ENCODE results near the gene GOLGA2.
A peak's percentile ranks its signal among the peaks of the same experiment; 100 is the strongest.

GOLGA2 gene

DNA sequence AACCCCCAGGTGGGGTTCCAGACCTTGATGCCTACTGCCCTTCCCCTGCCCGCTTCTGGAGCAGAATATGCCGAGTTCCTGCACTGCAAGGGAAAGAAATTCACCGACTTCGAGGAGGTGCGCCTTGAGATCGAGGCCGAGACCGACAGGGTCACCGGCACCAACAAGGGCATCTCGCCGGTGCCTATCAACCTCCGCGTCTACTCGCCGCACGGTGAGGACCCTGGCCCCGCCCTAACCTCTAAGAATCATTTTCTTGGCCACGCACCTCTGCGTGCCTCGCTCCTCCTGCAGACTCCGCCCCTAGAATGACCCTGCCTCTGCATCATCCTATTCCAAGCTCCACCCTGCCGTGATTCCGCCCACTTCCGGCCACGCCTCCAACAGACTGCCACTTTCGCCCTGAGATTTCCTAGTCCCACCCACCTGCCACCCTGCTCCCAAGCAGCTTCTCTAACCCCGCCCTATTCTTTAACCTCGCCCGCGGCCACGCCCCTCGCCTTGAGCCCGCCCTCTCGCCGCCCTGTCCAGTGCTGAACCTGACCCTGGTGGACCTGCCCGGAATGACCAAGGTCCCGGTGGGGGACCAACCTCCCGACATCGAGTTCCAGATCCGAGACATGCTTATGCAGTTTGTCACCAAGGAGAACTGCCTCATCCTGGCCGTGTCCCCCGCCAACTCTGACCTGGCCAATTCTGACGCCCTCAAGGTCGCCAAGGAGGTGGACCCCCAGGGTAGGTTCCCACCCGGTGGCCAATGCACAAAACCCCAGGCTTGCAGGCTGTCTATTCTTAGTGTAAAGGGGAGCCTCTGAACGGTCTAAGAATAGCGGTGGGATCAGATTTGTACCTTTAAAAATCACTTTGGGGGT lies 57.1 kb downstream of the GOLGA2 start:
- no peak overlapping the region for H3K27ac ChIP-seq (ENCODE audit: low read length)
- H3K4me1 ChIP-seq (ENCODE audit: control insufficient read depth, insufficient read depth, low read length), result peaks cover 25% of the 10 kb centered on the region
- no peaks in the 10 kb centered on the region for H3K9me3 ChIP-seq (ENCODE audit: control insufficient read depth in 2 of 2, low read length in 2 of 2)
- H3K27me3 ChIP-seq (ENCODE audit: control insufficient read depth in 1 of 2, insufficient read depth in 2 of 2, low read length in 2 of 2), result no peaks in the 10 kb centered on the region
- peak overlapping the region; percentile 62 to 74 for H3K4me3 ChIP-seq (ENCODE audit: low read length in 2 of 2)
- H3K36me3 ChIP-seq (ENCODE audit: control insufficient read depth in 2 of 2, insufficient read depth in 2 of 2, low read length in 2 of 2), result no peaks in the 10 kb centered on the region
- H3K9ac ChIP-seq (ENCODE audit: low read length in 2 of 2), result peak overlapping the region; percentile 11 to 47

DNA sequence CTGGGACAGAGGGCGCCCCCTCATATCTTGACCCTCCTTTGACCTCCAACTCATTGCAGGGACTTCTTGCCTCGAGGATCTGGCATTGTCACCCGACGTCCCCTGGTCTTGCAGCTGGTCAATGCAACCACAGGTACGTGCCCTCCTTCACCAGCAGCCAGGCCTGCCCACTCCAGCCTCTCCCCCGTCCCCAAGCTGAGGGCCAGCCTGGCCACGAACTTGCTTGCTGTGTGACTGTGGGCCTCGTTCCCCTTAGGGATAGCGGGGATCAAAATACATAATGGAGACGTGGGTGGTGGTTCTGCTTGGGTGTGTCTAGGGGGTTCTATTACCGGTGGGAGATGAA lies 57.7 kb downstream of the GOLGA2 start:
- no peaks in the 10 kb centered on the region for H3K9me3 ChIP-seq (ENCODE audit: control insufficient read depth in 2 of 2, low read length in 2 of 2)
- peaks cover 25% of the 10 kb centered on the region for H3K4me1 ChIP-seq (ENCODE audit: control insufficient read depth, insufficient read depth, low read length)
- H3K27me3 ChIP-seq (ENCODE audit: control insufficient read depth in 1 of 2, insufficient read depth in 2 of 2, low read length in 2 of 2), result no peaks in the 10 kb centered on the region
- no peaks in the 10 kb centered on the region for H3K36me3 ChIP-seq (ENCODE audit: control insufficient read depth in 2 of 2, insufficient read depth in 2 of 2, low read length in 2 of 2)
- H3K9ac ChIP-seq (ENCODE audit: low read length in 2 of 2), result peak overlapping the region; percentile 11 to 47
- no peak overlapping the region for H3K27ac ChIP-seq (ENCODE audit: low read length)
- H3K4me3 ChIP-seq (ENCODE audit: low read length in 2 of 2), result peak overlapping the region; percentile 62 to 74

DNA sequence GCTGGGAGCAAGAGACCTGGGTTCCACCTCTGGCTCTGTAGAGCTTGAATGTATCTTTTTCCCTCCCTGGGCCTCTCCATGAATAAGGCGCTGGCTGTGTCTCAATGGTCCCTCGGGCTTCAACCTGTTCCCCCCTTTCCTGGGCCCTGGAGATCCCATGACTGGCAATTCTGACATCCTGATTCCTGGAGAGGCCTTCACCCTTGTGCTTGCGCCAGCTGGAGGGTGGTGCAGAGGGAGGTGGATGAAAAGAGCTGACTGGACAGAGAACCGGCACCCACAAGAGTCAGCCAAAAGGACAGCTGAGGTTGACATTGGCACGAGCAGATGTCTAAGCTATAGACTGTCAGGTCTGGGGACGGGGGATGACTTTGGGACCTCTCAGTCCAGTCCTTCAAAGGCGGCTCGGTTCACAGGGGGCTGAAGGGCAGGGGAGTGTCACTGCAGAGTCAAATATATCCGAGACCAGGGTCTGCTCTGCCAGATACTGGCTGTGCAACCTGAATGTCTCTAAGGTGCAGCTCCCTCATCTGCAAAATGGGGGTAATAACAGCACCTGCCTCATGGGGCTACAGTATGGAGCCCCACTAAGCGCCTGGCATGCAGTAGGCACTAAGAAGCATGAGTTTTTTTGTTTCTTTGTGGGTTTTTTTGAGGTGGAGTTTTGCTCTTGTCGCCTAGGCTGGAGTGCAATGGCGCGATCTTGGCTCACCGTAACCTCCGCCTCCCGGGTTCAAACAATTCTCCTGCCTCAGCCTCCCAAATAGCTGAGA lies 58.8 kb downstream of the GOLGA2 start:
- H3K4me3 ChIP-seq (ENCODE audit: low read length in 2 of 2), result no peak overlapping the region
- no peak overlapping the region for H3K9ac ChIP-seq (ENCODE audit: low read length in 2 of 2)
- H3K27me3 ChIP-seq (ENCODE audit: control insufficient read depth in 1 of 2, insufficient read depth in 2 of 2, low read length in 2 of 2), result no peaks in the 10 kb centered on the region
- H3K36me3 ChIP-seq (ENCODE audit: control insufficient read depth in 2 of 2, insufficient read depth in 2 of 2, low read length in 2 of 2), result no peaks in the 10 kb centered on the region
- H3K4me1 ChIP-seq (ENCODE audit: control insufficient read depth, insufficient read depth, low read length), result peaks cover 25% of the 10 kb centered on the region
- H3K9me3 ChIP-seq (ENCODE audit: control insufficient read depth in 2 of 2, low read length in 2 of 2), result no peaks in the 10 kb centered on the region
- H3K27ac ChIP-seq (ENCODE audit: low read length), result peak overlapping the region; percentile 11

DNA sequence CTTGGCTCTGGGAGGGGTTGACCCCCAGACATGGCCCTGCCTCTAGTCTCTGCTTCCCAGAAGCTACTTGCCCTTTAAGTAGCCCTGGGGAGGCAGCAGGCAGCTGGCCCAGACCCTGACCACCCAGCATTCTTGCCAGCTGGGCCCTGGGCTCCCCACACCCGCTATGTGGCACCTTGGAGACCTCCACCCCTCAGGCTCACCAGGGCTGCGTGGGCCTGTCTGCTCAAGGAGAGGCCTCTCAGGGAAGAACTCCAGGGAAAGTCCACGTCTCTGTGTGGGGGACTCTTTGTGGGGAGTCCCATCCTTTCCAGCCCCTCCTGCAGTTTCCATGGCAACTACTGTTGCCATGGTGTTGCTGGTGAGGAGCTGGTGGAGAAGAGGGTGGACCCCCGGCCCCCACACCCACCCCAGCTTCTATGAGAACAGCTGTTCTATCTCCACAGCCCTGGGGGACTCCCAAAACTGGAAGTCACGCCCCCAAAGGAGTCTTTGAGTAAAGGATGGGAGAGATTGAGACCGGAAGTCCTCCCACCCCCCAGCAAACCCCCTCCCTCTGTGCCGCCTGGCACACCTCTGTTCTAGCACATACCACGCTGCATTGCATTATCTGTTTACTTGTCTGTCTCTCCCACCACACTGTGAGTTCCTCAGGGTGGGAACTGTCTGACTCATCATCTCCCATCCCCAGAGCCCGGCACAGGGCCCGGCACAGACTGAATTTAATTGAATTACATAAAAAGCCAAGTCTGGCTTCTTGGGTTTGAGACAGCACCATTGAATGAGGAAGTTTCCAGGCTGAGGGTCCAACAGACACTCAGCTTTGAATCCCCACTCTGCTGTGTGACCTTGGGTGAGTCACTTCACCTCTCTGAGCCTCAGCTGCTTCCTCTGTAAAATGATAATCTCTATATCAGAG lies 60.1 kb downstream of the GOLGA2 start:
- no peaks in the 10 kb centered on the region for H3K9me3 ChIP-seq (ENCODE audit: control insufficient read depth in 2 of 2, low read length in 2 of 2)
- peak overlapping the region in 1 of 2 donors; percentile 8 for H3K4me3 ChIP-seq (ENCODE audit: low read length in 2 of 2)
- peak overlapping the region; percentile 31 for H3K27ac ChIP-seq (ENCODE audit: low read length)
- H3K4me1 ChIP-seq (ENCODE audit: control insufficient read depth, insufficient read depth, low read length), result peaks cover 25% of the 10 kb centered on the region
- no peak overlapping the region for H3K9ac ChIP-seq (ENCODE audit: low read length in 2 of 2)
- no peaks in the 10 kb centered on the region for H3K27me3 ChIP-seq (ENCODE audit: control insufficient read depth in 1 of 2, insufficient read depth in 2 of 2, low read length in 2 of 2)
- H3K36me3 ChIP-seq (ENCODE audit: control insufficient read depth in 2 of 2, insufficient read depth in 2 of 2, low read length in 2 of 2), result no peaks in the 10 kb centered on the region

DNA sequence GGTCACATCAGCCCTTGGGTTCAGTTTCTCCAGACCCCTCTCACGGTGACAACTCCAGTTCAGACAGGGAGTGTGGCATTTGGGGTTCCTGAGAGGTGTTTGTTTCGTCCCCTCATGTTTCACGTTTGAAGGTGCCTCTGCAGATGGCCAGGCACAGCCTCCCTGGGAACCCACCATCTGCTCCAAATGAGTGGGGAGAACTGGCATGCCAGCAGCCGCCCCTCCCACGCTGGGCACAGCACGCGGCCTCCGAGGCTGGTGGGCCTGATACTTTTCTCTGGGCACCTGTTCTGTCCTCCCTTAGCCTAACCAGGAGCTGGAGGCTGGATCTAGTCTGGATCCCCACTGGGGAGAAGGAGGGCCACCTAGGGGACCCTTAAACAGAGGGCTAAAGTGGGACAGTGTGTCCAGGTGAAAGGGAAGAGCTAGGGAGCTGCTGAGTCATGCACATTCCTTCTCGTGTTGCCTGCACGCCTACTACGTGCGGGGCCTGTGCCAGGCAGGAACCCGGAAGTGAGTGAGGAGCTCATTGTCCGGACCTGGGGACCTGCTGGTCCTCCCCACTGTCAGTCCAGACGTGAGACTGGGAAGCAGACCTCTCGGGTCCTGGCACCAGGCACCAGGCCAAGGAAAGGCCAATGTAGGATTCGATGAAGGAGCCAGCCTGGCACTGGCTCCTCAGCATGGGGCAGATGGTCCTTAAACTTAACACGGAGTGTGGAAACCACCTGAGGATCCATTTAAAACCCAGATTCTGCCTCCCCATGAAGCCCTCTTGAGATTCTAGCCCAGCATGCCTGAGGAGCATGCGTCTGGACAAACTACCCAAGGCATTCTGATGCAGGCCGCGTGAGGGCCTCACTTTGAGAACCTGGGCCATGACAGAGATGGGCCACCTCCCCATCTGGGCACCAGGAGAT lies 61.0 kb downstream of the GOLGA2 start:
- H3K4me1 ChIP-seq (ENCODE audit: control insufficient read depth, insufficient read depth, low read length), result peaks cover 25% of the 10 kb centered on the region
- no peaks in the 10 kb centered on the region for H3K27me3 ChIP-seq (ENCODE audit: control insufficient read depth in 1 of 2, insufficient read depth in 2 of 2, low read length in 2 of 2)
- peak overlapping the region in 1 of 2 donors; percentile 8 for H3K4me3 ChIP-seq (ENCODE audit: low read length in 2 of 2)
- no peaks in the 10 kb centered on the region for H3K36me3 ChIP-seq (ENCODE audit: control insufficient read depth in 2 of 2, insufficient read depth in 2 of 2, low read length in 2 of 2)
- no peak overlapping the region for H3K9ac ChIP-seq (ENCODE audit: low read length in 2 of 2)
- H3K9me3 ChIP-seq (ENCODE audit: control insufficient read depth in 2 of 2, low read length in 2 of 2), result no peaks in the 10 kb centered on the region
- peak overlapping the region; percentile 31 for H3K27ac ChIP-seq (ENCODE audit: low read length)

DNA sequence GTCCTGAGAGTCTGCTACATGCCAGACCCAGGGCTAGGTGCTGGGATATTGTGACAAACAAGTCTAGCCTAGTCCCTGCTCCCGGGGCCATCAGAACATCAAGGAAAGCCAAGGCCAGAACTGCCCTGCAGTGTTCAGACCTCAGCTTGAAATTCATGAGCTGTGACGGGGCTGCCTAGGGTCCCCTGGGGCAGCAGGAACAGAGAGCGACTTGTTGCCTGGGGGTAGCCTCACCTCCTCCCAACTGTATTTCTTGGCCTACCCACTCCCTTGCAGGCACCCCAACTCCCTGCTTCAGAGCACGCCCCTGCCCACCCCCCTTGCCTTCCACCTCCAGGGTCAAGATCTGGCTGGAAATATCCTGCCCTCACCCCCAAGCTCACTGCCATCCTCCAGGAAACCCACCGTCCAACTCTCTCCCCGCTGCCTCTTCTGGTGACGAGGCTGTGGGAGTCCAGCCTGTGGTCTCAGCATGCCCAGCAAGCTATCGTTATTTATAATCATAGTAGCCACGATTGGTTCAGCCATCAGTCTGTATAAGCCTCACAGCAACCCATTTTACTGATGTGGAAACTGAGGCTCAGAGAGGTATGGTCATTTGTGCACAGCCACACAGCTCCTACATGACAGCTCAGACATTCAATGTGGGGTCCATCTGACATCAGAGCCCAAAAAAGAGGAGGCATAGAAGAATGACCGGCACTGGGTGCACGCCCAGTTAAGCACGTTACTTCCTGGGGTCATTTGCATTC lies 61.9 kb downstream of the GOLGA2 start:
- Histone ChIP-seq H3K9me3 (ENCODE audit: control insufficient read depth in 2 of 2, low read length in 2 of 2) (no peaks in the 10 kb centered on the region), H3K27me3 (ENCODE audit: control insufficient read depth in 1 of 2, insufficient read depth in 2 of 2, low read length in 2 of 2) (no peaks in the 10 kb centered on the region), H3K4me3 (ENCODE audit: low read length in 2 of 2) (no peak overlapping the region), H3K9ac (ENCODE audit: low read length in 2 of 2) (no peak overlapping the region), H3K4me1 (ENCODE audit: control insufficient read depth, insufficient read depth, low read length) (peaks cover 21% of the 10 kb centered on the region), H3K36me3 (ENCODE audit: control insufficient read depth in 2 of 2, insufficient read depth in 2 of 2, low read length in 2 of 2) (no peaks in the 10 kb centered on the region), H3K27ac (ENCODE audit: low read length) (no peak overlapping the region)

DNA sequence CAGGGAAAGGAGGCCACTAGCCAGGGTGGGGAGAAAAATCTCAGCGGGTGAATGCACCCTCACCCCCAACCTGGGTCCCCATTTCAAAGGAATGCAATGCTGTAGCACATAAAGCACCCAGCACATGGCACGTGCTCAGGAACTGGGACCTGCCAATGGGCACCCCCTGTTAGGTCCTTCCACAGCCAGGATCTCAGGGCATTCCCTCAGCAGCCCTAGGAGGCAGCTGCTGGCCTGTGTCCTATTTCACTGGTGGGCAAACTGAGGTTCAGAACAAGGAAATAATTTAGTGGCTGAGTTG lies 63.9 kb downstream of the GOLGA2 start:
- no peak overlapping the region for H3K4me3 ChIP-seq (ENCODE audit: low read length in 2 of 2)
- H3K36me3 ChIP-seq (ENCODE audit: control insufficient read depth in 2 of 2, insufficient read depth in 2 of 2, low read length in 2 of 2), result no peaks in the 10 kb centered on the region
- no peak overlapping the region for H3K27ac ChIP-seq (ENCODE audit: low read length)

DNA sequence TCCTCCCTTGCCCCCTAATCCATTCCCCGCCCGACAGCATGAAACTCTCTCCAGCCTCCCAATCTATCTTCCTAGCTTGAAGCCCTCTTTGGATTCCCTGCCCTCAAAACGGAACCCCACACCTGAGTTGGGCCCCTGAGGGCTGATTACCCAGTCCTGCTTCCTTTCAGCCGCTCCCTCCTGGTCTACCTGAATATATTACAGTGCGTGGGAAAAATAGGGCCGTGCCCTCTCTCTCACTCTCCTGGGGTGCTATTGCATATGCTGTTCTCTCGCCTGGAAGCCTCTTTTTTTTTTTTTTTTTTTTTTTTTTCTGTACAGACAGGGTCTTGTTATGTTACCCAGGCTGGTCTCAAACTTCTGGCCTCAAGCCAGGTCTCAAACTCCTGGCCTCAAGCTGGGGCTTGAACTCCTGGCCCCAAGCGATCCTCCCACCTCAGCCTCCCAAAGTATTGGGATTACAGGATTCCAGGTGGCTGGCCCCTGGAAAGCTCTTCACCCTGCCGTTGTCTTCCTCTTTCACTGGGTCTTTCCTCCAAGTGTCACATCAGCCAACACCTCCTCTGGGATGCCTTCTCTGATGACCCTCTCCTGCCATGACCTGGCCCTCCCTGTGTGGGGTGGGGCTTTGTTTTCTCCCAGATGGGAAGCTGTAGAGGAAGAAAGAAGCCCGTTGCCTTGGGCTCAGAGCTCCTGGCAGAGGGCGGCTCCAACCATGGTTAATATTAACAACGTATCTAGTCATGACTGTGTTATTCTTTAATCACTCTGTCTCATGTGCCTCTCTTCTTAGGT lies 64.4 kb downstream of the GOLGA2 start:
- no peaks in the 10 kb centered on the region for H3K9me3 ChIP-seq (ENCODE audit: control insufficient read depth in 2 of 2, low read length in 2 of 2)
- H3K27me3 ChIP-seq (ENCODE audit: control insufficient read depth in 1 of 2, insufficient read depth in 2 of 2, low read length in 2 of 2), result no peaks in the 10 kb centered on the region
- no peak overlapping the region for H3K4me3 ChIP-seq (ENCODE audit: low read length in 2 of 2)
- peaks cover 8% of the 10 kb centered on the region for H3K4me1 ChIP-seq (ENCODE audit: control insufficient read depth, insufficient read depth, low read length)
- H3K36me3 ChIP-seq (ENCODE audit: control insufficient read depth in 2 of 2, insufficient read depth in 2 of 2, low read length in 2 of 2), result no peaks in the 10 kb centered on the region
- H3K27ac ChIP-seq (ENCODE audit: low read length), result no peak overlapping the region
- H3K9ac ChIP-seq (ENCODE audit: low read length in 2 of 2), result no peak overlapping the region

More for the DNA sequence above, 63.9 kb downstream of the GOLGA2 start:
- H3K27me3 ChIP-seq (ENCODE audit: control insufficient read depth in 1 of 2, insufficient read depth in 2 of 2, low read length in 2 of 2), result no peaks in the 10 kb centered on the region
- no peak overlapping the region for H3K9ac ChIP-seq (ENCODE audit: low read length in 2 of 2)
- H3K9me3 ChIP-seq (ENCODE audit: control insufficient read depth in 2 of 2, low read length in 2 of 2), result no peaks in the 10 kb centered on the region
- peaks cover 13% of the 10 kb centered on the region for H3K4me1 ChIP-seq (ENCODE audit: control insufficient read depth, insufficient read depth, low read length)

Data from stomach smooth muscle (tissue), 2 donors.